Lower leg skin (tissue), 3 donors: ENCODE results near the gene RGS10.

Source experiments
- POLR2A ChIP-seq, 2 donors: fragments of 450-650 bp; IDR thresholded peaks; one replicate each; pipeline ENCODE4 v1.6.1; 2016 to 2017; ENCODE audit warnings: antibody characterized with exemption in 2 of 2, mild to moderate bottlenecking in 1 of 2, moderate library complexity in 1 of 2
- TF ChIP-seq, protein P1 (sequence below), 3 donors: fragments of 450-650 bp; IDR thresholded peaks; one replicate each; pipeline ENCODE4 v1.5.1; 2016; ENCODE audit warnings: antibody characterized with exemption in 3 of 3, mild to moderate bottlenecking in 3 of 3, moderate library complexity in 2 of 3

DNA sequence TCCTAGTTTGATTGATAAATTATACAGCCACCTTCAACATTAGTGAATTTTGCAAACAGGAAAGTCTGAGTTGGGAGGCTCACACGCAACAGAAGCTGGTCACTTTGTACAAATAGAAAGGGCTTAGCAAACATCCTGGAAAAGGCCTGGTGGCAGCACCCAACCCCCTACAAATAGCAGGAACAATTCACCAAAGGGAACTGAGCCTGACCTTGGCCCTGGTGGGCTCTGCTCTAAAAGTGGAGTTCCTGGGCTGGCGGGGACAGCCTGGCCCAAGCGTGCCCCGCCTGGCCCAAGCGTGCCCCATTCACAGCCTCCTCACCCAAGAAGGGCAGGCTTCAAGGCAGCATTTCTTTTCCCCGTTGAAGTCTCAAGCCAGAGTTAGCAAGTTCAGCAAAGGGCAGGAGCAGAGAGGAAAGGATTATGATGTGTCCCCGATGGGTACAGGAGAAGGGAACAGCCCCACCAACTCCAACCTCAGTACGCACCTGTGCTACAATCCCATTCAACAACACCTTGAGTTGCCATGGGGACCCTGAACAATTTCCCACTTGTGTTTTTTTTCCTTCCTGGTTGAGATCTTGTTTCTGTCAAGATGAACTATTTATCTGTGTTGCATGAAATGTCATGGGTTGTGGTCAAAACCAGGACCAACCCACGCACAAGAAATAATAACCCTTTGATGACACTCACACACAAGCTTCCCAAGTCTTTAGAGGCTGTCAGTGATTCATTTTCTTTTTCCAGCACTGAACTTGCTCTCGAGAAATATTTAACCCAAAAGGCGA, 43.4 kb downstream of the RGS10 start:
- TF ChIP-seq, protein P1, sequence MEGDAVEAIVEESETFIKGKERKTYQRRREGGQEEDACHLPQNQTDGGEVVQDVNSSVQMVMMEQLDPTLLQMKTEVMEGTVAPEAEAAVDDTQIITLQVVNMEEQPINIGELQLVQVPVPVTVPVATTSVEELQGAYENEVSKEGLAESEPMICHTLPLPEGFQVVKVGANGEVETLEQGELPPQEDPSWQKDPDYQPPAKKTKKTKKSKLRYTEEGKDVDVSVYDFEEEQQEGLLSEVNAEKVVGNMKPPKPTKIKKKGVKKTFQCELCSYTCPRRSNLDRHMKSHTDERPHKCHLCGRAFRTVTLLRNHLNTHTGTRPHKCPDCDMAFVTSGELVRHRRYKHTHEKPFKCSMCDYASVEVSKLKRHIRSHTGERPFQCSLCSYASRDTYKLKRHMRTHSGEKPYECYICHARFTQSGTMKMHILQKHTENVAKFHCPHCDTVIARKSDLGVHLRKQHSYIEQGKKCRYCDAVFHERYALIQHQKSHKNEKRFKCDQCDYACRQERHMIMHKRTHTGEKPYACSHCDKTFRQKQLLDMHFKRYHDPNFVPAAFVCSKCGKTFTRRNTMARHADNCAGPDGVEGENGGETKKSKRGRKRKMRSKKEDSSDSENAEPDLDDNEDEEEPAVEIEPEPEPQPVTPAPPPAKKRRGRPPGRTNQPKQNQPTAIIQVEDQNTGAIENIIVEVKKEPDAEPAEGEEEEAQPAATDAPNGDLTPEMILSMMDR (IDR thresholded peaks at IDR 0.05), result no peak
- TF ChIP-seq POLR2A (IDR thresholded peaks at IDR 0.05), result no peak
